Gastrocnemius medialis (tissue), 4 donors: ENCODE measurements around the gene AFG3L2.

Experiments used
- CTCF ChIP-seq, 5 experiments: fragments of 450-650 bp in 3 of 5; fragments of 200-600 bp in 2 of 5; sonication (generic) in 2 of 5; IDR thresholded peaks in 4 of 5; conservative IDR thresholded peaks in 1 of 5; 1 replicate in 4 of 5; 2 replicates in 1 of 5; pipeline ENCODE4 v1.5.1; 2016 to 2019; ENCODE audit warnings: antibody characterized with exemption in 5 of 5, mild to moderate bottlenecking in 3 of 5, moderate library complexity in 3 of 5
- POLR2A ChIP-seq, 2 donors: fragments of 450-650 bp; IDR thresholded peaks; one replicate each; pipeline ENCODE4 v1.6.1; 2017; ENCODE audit warnings: antibody characterized with exemption in 2 of 2, mild to moderate bottlenecking in 2 of 2, moderate library complexity in 2 of 2

GRCh38 chr18:12371590-12371989 lies 5.4 kb downstream of the AFG3L2 start:
- no peak for TF ChIP-seq CTCF (IDR thresholded peaks at IDR 0.05 in 4 of 5, conservative IDR thresholded peaks at IDR 0.05 in 1 of 5)
- TF ChIP-seq POLR2A (IDR thresholded peaks at IDR 0.05) = no peak
